Neutrophil (primary cell): Measurements from ENCODE around the gene ATL1.

Experiments used
- H3K27ac ChIP-seq: fragments of 200-600 bp; sonication (generic); 2 replicates; pipeline ENCODE4 v1.5.1; 2016; ENCODE audit warnings: mild to moderate bottlenecking, moderate library complexity
- H3K27me3 ChIP-seq: fragments of 200-600 bp; sonication (generic); 2 replicates; pipeline ENCODE4 v1.6.0; 2016; ENCODE audit warnings: mild to moderate bottlenecking
- H3K36me3 ChIP-seq: fragments of 200-600 bp; sonication (generic); 2 replicates; pipeline ENCODE4 v1.5.1; 2017
- H3K4me1 ChIP-seq, 2 experiments: fragments of 200-600 bp in 1 of 2; sonication (generic) in 1 of 2; 1 replicate in 1 of 2; 2 replicates in 1 of 2; pipeline versions ENCODE4 v1.5.1 to v1.6.1; 2013 to 2016; ENCODE audit warnings: low read depth in 1 of 2, low read length in 1 of 2, mild to moderate bottlenecking in 1 of 2, moderate library complexity in 1 of 2; ENCODE audit not compliant: control insufficient read depth in 1 of 2, insufficient read depth in 1 of 2
- H3K4me3 ChIP-seq, 2 experiments: fragments of 200-600 bp in 1 of 2; sonication (generic) in 1 of 2; 1 replicate in 1 of 2; 2 replicates in 1 of 2; pipeline ENCODE4 v1.5.1; 2013 to 2016; ENCODE audit warnings: low read depth in 1 of 2, low read length in 1 of 2, mild to moderate bottlenecking in 1 of 2, moderate library complexity in 1 of 2
- H3K9me3 ChIP-seq: fragments of 200-600 bp; sonication (generic); 2 replicates; pipeline ENCODE4 v1.5.1; 2016
- TF ChIP-seq, protein P1 (sequence below): fragments of 200-600 bp; sonication (generic); IDR thresholded peaks from 2 replicates; pipeline ENCODE4 v1.5.1; 2016; ENCODE audit warnings: antibody characterized with exemption

ATL1 gene

DNA sequence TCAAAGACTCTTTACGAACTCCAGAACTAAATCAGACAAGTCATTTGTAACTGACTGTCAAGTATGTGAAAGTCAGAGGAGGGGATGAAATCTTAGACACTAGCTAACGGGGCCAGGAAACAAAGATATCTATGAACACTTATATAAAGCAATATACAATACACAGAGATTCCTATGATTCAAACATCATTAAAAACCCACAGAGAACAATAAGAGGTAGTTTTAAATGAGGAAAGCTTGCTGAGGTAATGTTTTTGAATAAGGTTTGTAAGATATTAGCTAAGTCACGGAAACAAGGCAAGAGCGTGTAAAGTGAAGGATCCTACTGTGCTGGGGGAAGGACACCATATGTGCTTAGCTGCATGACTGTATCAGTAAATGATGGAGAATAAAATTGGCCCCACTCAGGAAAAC, 71.5 kb downstream of the ATL1 start:
- Histone ChIP-seq H3K4me1 (no peaks in the 10 kb centered on the region), H3K36me3 (no peaks in the 10 kb centered on the region), H3K4me3 (no peak overlapping the region), H3K27ac (no peak overlapping the region), H3K9me3 (no peaks in the 10 kb centered on the region), H3K27me3 (no peaks in the 10 kb centered on the region)
- TF ChIP-seq, protein P1, sequence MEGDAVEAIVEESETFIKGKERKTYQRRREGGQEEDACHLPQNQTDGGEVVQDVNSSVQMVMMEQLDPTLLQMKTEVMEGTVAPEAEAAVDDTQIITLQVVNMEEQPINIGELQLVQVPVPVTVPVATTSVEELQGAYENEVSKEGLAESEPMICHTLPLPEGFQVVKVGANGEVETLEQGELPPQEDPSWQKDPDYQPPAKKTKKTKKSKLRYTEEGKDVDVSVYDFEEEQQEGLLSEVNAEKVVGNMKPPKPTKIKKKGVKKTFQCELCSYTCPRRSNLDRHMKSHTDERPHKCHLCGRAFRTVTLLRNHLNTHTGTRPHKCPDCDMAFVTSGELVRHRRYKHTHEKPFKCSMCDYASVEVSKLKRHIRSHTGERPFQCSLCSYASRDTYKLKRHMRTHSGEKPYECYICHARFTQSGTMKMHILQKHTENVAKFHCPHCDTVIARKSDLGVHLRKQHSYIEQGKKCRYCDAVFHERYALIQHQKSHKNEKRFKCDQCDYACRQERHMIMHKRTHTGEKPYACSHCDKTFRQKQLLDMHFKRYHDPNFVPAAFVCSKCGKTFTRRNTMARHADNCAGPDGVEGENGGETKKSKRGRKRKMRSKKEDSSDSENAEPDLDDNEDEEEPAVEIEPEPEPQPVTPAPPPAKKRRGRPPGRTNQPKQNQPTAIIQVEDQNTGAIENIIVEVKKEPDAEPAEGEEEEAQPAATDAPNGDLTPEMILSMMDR = no peak

DNA sequence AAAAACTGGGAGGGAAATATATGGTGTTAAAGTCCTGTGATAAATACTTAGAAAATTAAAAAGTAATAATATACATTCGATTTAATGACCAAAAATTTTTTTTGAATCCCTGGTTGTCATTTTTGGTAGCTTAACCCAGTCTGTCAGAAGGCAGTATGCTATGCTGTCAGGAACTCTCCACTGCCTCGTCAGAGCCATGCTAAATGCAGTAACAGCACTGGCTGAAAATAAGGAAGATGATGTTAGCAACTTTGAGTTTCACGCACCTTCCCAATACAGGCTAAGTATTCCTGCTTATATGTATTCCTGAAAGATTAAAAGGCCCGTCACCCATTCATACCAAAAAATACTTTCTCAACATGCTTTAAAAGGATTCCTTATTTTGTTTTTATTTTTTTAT, 74.0 kb downstream of the ATL1 start:
- H3K4me3 ChIP-seq = no peak overlapping the region
- H3K27me3 ChIP-seq = no peaks in the 10 kb centered on the region
- H3K27ac ChIP-seq = no peak overlapping the region
- no peaks in the 10 kb centered on the region for H3K4me1 ChIP-seq
- H3K9me3 ChIP-seq = no peaks in the 10 kb centered on the region
- TF ChIP-seq, protein P1 = no peak
- H3K36me3 ChIP-seq = no peaks in the 10 kb centered on the region

DNA sequence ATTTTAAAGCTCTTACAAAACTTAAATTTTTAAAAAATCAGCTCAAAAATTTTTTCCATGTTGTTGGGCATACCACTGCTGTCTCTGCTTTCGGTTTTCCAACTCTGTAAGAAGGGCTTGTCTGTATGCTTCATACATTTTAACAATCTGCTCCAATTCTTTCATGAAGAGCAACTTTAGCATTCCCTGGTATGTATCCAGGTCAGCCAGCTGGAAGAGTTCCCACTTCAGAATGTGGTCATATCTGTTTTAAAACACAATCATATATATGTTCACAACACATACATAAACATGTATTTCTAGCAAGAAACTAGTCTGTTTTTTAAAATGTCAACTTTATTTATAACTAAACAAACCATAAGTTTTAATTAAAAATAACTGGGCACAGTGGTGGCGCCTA, 75.2 kb downstream of the ATL1 start:
- Histone ChIP-seq H3K27ac (no peak overlapping the region), H3K36me3 (no peaks in the 10 kb centered on the region), H3K4me3 (no peak overlapping the region), H3K4me1 (no peaks in the 10 kb centered on the region), H3K27me3 (no peaks in the 10 kb centered on the region), H3K9me3 (no peaks in the 10 kb centered on the region)
- TF ChIP-seq, protein P1 = no peak

DNA sequence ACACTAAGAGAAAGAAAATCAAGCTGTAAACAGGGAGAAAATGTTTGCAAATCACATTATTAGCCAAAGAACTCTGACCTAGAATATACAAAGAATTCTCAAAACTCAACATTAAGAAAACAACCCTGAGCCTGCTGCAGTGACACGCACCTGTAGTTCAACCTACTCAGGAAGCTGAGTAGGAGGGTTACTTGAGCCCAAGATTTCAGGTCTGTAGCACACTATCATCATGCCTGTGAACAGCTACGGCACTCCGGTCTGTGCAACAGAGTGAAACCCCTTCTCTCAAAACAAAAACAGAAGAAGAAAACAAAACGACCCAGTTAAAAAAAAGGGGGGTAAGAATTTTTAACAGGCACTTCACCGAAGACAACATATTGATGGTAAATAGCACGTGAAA, 87.3 kb downstream of the ATL1 start:
- H3K27ac ChIP-seq = no peak overlapping the region
- no peaks in the 10 kb centered on the region for H3K27me3 ChIP-seq
- no peaks in the 10 kb centered on the region for H3K4me1 ChIP-seq
- H3K9me3 ChIP-seq = no peaks in the 10 kb centered on the region
- no peak overlapping the region for H3K4me3 ChIP-seq
- TF ChIP-seq, protein P1 = no peak
- no peaks in the 10 kb centered on the region for H3K36me3 ChIP-seq

DNA sequence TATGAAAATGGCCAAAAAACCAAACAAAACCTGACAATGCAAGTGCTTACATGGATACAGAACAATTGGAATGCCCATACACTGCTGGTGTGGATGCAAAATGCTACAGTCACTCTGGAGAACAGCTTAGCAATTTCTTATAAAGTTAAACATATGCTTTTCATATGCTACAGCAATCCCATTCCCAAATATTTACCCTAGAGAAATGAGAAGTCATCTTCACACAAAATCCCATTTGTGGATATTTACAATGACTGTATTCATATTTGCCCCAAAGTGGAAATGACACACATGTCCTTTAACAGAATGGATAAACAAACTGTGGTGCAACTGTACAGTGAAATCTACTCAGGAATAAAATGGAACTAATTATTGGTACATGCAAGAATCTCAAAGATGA, 87.8 kb downstream of the ATL1 start:
- no peaks in the 10 kb centered on the region for H3K9me3 ChIP-seq
- no peaks in the 10 kb centered on the region for H3K27me3 ChIP-seq
- TF ChIP-seq, protein P1 = no peak
- H3K4me3 ChIP-seq = no peak overlapping the region
- no peaks in the 10 kb centered on the region for H3K36me3 ChIP-seq
- no peaks in the 10 kb centered on the region for H3K4me1 ChIP-seq
- H3K27ac ChIP-seq = no peak overlapping the region

DNA sequence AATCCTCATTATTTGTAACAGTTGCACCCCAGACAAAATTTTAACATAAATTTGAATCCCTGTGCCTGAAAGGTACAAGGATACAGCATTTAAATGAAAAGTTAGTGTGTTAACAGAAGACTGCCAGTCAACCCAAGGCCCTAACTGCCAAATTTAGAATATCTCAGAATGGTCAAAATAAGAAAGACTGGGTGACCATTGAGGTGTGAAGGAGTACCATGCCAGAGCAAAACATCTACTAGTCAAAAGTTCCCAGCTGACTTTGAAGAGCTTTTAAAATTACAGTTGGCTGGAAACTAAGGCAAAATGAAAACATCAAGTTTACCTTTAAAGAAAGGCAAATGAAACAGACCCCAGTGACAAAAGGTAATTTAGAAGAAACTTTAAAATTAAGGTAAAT, 89.7 kb downstream of the ATL1 start:
- Histone ChIP-seq H3K9me3 (no peaks in the 10 kb centered on the region), H3K36me3 (no peaks in the 10 kb centered on the region), H3K4me3 (no peak overlapping the region), H3K27me3 (no peaks in the 10 kb centered on the region), H3K4me1 (no peaks in the 10 kb centered on the region), H3K27ac (no peak overlapping the region)
- TF ChIP-seq, protein P1 = no peak
